Endothelial cell of umbilical vein (primary cell): Measurements from ENCODE around the gene C16orf90.

Experiments used
- EZH2 ChIP-seq: IDR thresholded peaks from 2 replicates; pipeline ENCODE4 v1.6.1; 2012; ENCODE audit warnings: borderline replicate concordance, low read depth, mild to moderate bottlenecking, moderate library complexity, low read length, inconsistent platforms; ENCODE audit not compliant: severe bottlenecking
- GATA2 ChIP-seq: IDR thresholded peaks from 2 replicates; pipeline ENCODE4 v1.7.0; 2011; ENCODE audit warnings: low read depth, mild to moderate bottlenecking, moderate library complexity, mixed read lengths, low read length; ENCODE audit not compliant: insufficient read length, insufficient read depth
- MYC ChIP-seq: IDR thresholded peaks from one replicate; pipeline ENCODE4 v1.6.1; 2011; ENCODE audit warnings: mild to moderate bottlenecking, low read depth, low read length
- POLR2A ChIP-seq: IDR thresholded peaks from 2 replicates; pipeline ENCODE4 v1.6.1; 2012; ENCODE audit warnings: low read depth, mild to moderate bottlenecking, control low read depth, low read length
- POLR2AphosphoS5 ChIP-seq: IDR thresholded peaks from 2 replicates; pipeline ENCODE4 v1.6.1; 2012; ENCODE audit warnings: low read depth, mild to moderate bottlenecking, control low read depth, low read length, moderate library complexity; ENCODE audit not compliant: insufficient read depth
- TF ChIP-seq, protein P1 (sequence below), 2 donors: IDR thresholded peaks; 1 replicate in 1 of 2; 2 replicates in 1 of 2; pipeline ENCODE4 v1.5.1; 2011; ENCODE audit warnings: low read length in 2 of 2, mild to moderate bottlenecking in 2 of 2, moderate library complexity in 2 of 2, control low read depth in 1 of 2, inconsistent platforms in 1 of 2, low read depth in 1 of 2; ENCODE audit not compliant: insufficient read depth in 1 of 2; ENCODE audit errors: extremely low read depth in 1 of 2

DNA sequence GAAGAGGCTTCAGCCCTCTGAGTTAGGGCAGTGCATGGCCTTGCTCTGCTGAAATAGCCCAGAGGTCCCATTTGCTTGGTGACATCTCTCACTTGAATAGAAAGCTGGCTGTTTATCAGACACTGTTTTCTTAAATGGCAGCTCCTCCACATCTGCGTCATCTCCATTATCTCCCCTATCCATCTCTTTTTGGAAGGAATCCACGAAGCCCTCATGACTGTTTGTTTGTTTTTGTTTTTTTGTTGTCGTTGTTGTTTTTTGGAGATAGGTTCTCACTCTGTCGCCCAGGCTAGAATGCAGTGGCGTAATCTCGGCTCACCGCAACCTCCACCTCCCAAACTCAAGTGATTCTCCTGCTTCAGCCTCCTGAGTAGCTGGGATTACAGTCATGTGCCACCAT lies 35.2 kb downstream of the C16orf90 start:
- no peak for TF ChIP-seq POLR2AphosphoS5
- TF ChIP-seq, protein P1, sequence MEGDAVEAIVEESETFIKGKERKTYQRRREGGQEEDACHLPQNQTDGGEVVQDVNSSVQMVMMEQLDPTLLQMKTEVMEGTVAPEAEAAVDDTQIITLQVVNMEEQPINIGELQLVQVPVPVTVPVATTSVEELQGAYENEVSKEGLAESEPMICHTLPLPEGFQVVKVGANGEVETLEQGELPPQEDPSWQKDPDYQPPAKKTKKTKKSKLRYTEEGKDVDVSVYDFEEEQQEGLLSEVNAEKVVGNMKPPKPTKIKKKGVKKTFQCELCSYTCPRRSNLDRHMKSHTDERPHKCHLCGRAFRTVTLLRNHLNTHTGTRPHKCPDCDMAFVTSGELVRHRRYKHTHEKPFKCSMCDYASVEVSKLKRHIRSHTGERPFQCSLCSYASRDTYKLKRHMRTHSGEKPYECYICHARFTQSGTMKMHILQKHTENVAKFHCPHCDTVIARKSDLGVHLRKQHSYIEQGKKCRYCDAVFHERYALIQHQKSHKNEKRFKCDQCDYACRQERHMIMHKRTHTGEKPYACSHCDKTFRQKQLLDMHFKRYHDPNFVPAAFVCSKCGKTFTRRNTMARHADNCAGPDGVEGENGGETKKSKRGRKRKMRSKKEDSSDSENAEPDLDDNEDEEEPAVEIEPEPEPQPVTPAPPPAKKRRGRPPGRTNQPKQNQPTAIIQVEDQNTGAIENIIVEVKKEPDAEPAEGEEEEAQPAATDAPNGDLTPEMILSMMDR (IDR thresholded peaks at IDR 0.05; ENCODE audit: extremely low read depth in 1 of 2, insufficient read depth in 1 of 2, low read depth in 1 of 2, low read length in 2 of 2) = no peak
- no peak for TF ChIP-seq POLR2A
- TF ChIP-seq EZH2 = no peak
- no peak for TF ChIP-seq MYC
- TF ChIP-seq GATA2 = no peak
